ENCODE measurements around the gene IFT74.

- TF ChIP-seq, protein P1, sequence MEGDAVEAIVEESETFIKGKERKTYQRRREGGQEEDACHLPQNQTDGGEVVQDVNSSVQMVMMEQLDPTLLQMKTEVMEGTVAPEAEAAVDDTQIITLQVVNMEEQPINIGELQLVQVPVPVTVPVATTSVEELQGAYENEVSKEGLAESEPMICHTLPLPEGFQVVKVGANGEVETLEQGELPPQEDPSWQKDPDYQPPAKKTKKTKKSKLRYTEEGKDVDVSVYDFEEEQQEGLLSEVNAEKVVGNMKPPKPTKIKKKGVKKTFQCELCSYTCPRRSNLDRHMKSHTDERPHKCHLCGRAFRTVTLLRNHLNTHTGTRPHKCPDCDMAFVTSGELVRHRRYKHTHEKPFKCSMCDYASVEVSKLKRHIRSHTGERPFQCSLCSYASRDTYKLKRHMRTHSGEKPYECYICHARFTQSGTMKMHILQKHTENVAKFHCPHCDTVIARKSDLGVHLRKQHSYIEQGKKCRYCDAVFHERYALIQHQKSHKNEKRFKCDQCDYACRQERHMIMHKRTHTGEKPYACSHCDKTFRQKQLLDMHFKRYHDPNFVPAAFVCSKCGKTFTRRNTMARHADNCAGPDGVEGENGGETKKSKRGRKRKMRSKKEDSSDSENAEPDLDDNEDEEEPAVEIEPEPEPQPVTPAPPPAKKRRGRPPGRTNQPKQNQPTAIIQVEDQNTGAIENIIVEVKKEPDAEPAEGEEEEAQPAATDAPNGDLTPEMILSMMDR (conservative IDR thresholded peaks at IDR 0.05 in 1 of 2, IDR thresholded peaks at IDR 0.05 in 1 of 2; ENCODE audit: low read depth in 1 of 2, low read length in 2 of 2): no peak
- TF ChIP-seq EZH2 (IDR thresholded peaks at IDR 0.05; ENCODE audit: low read length, missing control alignments): no peak
These were observed 27.1 kb downstream of the IFT74 start for GRCh38 chr9:26983340-26983739.
